Measurements from ENCODE around the gene RBFOX1.

RBFOX1 gene

DNA sequence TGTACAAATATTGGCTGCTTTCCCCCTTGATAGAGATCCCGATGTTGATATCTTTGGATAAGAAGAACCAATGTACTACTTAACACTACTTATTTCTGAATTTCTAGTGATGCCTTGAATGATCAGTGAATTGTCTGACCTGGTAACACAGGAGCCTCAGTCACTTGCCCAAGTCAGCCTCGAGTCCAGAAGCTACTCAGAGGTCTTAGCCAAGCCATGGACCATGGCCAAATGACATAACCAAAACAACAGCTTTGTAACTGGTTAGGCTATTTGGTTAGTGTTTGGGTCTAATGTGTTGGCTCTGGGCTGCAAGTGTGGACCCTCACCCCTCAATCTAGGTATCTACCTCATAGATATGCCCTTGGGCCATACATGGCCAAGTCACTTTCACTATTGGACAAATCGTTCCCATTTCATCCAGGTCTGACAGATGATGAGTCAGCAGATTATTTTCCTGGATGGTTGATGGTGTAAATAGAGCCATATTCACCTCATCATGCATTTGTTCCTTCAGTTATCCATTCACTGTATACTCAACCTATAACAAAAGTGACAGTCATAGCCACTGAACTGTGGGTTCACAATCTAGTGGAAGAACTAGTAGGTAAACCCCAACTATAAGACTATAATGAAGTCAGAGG is 3.5 kb downstream of the RBFOX1 start:
- no peak for DNase-seq

DNA sequence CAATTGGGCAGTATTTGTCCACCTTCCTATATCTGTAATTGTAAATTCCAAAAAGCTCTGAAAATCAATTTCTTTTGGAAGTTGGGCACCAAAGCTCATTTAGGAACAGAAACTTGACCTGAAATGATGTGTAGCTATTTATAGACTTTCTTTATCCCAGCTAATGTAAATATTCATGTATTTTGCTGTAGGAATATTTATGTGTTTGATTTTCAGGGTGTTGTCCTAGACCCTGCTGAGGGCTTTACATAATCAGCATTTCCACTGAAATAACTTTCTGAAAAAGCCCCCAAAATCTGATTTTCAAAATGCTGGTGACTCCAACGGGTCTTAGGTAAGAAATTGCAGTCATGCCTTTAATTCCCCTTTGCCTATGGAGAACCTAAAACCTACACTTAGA is 4.1 kb downstream of the RBFOX1 start:
- no peak for DNase-seq

- DNase-seq: no peak
These were observed 6.2 kb downstream of the RBFOX1 start for GRCh38 chr16:7338826-7339225.

- no peak for DNase-seq
These were observed 7.1 kb downstream of the RBFOX1 start for GRCh38 chr16:7339700-7340099.

DNA sequence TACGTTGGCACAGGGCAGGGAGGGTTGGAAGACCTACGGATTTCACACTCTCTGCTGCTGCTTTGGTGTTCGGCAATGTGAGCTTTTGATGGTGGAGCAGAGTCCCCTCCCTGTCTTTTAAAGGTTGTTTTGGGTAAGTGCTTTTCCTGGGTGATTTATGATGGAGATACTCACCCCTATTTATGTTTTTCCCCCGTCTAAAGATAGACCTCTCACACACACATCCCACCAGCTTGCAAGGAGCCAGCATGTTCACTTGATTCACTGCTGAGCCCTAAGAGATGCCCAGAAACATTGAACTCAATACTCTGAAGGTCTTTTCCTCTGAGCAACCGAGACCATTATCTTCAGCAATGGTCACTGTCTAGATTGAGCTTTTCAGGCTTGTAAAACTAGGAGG is 8.3 kb downstream of the RBFOX1 start:
- DNase-seq: no peak

DNA sequence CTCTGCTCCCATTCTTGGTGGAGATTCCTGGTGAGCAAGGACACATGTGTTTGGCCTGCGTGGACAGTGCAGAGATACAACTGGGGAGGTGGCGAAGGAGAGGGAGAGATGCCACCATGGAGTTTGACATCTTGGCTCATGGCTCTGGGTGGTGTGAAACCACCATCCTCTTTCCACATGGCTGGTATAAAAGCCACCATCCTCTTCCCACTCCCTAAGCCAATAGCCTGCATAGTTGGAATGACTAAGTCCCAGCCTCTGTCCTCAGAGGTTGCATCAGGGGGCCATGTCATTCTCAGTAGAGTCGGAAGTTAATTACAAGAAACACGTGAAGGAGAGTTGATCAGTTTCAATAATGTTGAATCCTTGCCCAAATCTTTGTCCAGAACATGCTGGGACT is 10.0 kb downstream of the RBFOX1 start:
- DNase-seq: no peak

DNA sequence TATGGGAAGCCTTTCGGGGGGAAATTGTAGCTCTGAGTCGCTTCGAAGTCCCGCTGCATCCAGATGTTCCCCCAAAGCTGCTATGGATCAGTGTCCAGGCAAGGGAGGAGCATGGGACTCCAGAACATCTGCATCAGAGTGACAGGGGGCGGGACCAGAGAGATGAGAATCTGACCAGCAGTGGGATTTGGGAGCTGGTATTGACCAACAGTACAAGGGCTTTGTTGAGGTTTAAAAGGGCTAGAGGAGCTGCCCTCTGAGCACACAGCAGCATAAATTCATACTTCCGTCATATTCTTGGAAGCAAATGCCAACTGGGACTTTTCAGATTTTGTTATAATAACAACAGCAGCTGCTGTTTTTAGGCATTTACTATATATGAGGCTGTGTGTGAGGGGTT is 10.6 kb downstream of the RBFOX1 start:
- no peak for DNase-seq

- DNase-seq: no peak
These were observed 12.5 kb downstream of the RBFOX1 start for GRCh38 chr16:7344830-7345780.

DNA sequence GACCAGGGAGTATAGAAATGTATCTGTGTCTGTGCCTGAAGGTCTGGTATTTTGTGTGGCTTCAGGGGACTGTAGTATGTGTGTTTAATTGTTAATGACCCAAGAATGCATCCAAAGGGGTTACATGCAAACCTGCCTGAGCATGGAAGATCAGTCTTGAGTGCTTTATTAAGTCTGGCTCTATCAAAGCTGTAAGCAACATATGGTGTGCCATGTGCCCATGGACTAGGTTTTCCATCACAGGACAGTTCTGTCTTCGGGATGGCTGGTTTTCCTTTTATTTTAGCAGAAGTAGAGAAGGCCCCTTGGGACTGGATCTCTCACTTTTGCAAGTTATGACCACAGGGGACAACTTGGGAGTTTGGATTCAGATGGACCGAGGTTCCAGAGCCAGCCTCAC is 18.2 kb downstream of the RBFOX1 start:
- DNase-seq: no peak

- peak in 1 of 3 experiments; percentile 42 for DNase-seq
These were observed 19.2 kb downstream of the RBFOX1 start for GRCh38 chr16:7351610-7352510.

DNA sequence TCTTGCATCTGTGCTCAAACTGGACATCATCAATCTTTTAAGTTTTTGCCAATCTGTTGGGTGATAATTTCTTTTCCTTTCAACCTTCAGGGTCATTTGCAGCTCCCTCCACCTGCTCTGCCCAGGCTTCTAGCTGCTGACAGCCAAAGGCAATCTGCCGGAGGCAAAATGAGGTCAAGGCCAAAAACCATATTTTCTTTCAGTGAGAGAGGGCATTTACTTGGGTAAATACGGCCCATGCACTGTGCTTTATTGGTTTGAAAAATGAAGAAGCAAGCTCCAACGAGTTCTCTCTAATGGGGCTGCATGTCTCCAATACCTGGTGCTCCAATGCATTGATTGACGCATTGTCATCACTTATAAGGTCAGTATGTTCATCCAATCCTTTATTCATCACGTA is 23.1 kb downstream of the RBFOX1 start:
- DNase-seq: no peak

DNA sequence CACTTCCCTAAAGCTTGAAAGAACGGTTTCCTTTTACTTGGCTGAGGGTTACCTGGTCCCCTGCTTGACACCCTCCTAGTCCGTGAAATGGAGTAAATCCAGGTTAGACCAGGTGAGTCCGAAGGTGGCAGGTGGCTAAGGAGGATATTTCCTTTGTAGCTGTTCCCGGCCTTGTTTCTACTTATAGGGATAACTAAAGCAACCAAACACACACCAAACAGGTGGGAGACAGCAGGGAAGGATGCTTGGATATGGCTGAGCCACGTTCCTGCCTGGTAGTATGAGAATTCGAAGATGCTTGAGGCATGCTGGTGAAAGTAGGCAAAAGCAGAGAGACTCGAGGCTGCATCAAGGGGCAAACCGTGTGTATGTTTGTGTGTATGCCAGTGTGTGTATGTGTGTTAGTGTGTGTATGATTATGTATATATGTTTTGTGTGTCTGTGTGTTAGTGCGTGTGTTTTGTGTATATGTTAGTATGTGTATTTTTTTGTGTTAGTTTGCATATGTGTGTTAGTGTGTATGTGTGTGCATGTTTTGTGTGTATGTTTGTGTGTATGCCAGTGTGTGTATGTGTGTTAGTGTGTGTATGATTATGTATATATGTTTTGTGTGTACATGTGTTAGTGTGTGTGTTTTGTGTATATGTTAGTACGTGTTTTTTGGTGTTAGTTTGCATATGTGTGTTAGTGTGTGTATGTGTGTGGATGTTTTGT is 28.9 kb downstream of the RBFOX1 start:
- peak in 1 of 3 experiments; percentile 26 for DNase-seq

- no peak for DNase-seq
These were observed 29.6 kb downstream of the RBFOX1 start for GRCh38 chr16:7362231-7362630.

- DNase-seq: peak in 1 of 3 experiments; percentile 91
These were observed 31.1 kb downstream of the RBFOX1 start for GRCh38 chr16:7363422-7364417.

- DNase-seq: no peak
These were observed 33.4 kb downstream of the RBFOX1 start for GRCh38 chr16:7366041-7366440.

DNA sequence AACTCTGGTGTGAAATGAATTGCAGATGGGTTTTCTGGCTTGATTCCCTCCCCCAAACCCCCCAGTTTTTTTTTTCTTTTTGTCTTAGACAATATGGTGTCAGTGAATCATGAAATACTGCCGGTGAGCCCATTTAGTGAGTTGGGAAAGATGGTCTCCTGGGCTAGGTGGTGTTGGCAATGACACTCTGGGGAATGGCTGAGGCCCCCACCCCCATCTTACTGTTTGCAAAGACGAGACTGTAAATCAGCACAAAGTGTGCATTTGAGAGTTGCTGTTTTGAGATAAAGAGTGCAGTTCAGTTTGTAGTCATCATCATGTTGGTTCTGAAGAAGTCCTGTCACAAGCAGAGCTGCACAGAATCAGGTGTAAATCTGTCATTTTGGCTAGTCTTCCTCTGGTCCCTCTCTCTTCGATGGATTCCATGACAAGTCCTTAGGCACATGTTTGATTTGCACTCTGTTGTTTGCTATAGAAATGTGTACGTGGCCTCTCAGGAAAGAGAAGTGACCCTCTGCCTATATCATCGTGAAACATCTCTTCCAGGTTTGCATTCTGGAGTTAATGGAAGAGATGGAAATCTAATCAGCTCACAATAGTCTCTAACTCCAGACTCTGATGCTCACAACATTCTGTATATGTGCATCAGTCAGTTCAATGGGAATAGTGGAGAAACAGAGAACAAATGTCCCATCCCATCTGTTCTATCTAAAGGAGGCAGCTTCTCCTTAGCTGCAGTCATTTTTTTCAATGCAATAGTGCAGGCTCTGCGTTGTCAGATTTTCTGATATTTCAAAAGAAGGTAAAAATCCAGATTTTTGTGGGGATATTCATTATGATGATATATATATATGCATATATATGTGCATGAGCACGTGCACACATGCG is 34.6 kb downstream of the RBFOX1 start:
- no peak for DNase-seq

- DNase-seq: no peak
These were observed 36.6 kb downstream of the RBFOX1 start for GRCh38 chr16:7369204-7369603.

- no peak for DNase-seq
These were observed 39.5 kb downstream of the RBFOX1 start for GRCh38 chr16:7372095-7372494.

DNA sequence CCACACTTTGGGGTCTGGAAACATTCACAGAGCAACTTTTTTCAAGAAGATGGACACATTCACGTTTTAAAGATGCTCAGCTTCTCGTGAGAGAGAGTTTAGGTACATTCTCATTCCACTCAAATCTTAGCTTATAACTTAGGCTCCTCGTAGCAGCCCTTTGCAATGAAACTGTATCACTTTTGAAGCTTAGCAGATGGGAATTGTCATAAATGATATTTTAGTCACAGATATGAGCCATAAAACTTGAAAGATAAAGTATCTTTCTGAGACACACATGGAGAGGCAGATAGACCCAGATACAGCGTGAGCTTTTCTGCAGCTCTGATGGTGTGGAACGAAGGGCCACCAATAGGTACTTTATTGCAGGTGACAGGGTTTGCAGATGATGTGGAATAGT is 41.1 kb downstream of the RBFOX1 start:
- DNase-seq: no peak

GRCh38 chr16:7374614-7375174 is 42.0 kb downstream of the RBFOX1 start:
- no peak for DNase-seq
